Peyer's patch (tissue), 4 donors: ENCODE data around the gene MBD2. TPM values are rescaled to one million over a fixed set of nuclear protein-coding genes. Genes with fewer than 3 reads are reported as not detected.
"Not testable (repeated sequence)": the region's sequence is repeated elsewhere in the genome, so short reads cannot be mapped to it uniquely, and the experiment has no call there.

Experiments used
- DNase-seq, 3 donors: peaks; one replicate each; pipeline ENCODE4 v3.0.0-alpha.2; 2017 to 2019
- H3K27ac ChIP-seq, 4 donors: fragments of 200-600 bp; sonication (generic); one replicate each; pipeline ENCODE4 v1.5.1; 2016 to 2019
- H3K27me3 ChIP-seq, 2 donors: fragments of 200-600 bp; sonication (generic); one replicate each; pipeline ENCODE4 v1.5.1; 2019
- H3K36me3 ChIP-seq, 3 donors: fragments of 200-600 bp; sonication (generic); one replicate each; pipeline ENCODE4 v1.5.1; 2016 to 2019
- H3K4me1 ChIP-seq, 4 donors: fragments of 200-600 bp; sonication (generic); one replicate each; pipeline ENCODE4 v1.5.1; 2016 to 2019
- H3K4me3 ChIP-seq, 4 donors: fragments of 200-600 bp; sonication (generic); 1 replicate in 3 of 4; 2 replicates in 1 of 4; pipeline ENCODE4 v1.5.1; 2016 to 2019; ENCODE audit warnings: mild to moderate bottlenecking in 1 of 4
- H3K9me3 ChIP-seq, 4 donors: fragments of 200-600 bp; sonication (generic); one replicate each; pipeline ENCODE4 v1.5.1; 2016 to 2019; ENCODE audit warnings: mild to moderate bottlenecking in 1 of 4
- POLR2A ChIP-seq, 2 donors: fragments of 450-650 bp; IDR thresholded peaks; one replicate each; pipeline ENCODE4 v1.5.1; 2017; ENCODE audit warnings: antibody characterized with exemption in 2 of 2, mild to moderate bottlenecking in 2 of 2, moderate library complexity in 2 of 2
- total RNA-seq, 4 donors: library from RNA; depleted of rRNA; stranded (reverse); fragments of >200 nt; gene quantifications; one replicate each; pipeline ENCODE4 v1.1.0, GENCODE V29; 2016
- TF ChIP-seq, protein P1 (sequence below), 6 experiments: fragments of 450-650 bp in 4 of 6; fragments of 200-600 bp in 2 of 6; sonication (generic) in 1 of 6; IDR thresholded peaks; one replicate each; pipeline ENCODE4 v1.5.1; 2017 to 2019; ENCODE audit warnings: antibody characterized with exemption in 6 of 6, mild to moderate bottlenecking in 3 of 6, moderate library complexity in 1 of 6

The MBD2 gene
- total RNA-seq, 4 donors from 2014 or later: 27.5 to 44.6 (median 34.0) TPM

DNA sequence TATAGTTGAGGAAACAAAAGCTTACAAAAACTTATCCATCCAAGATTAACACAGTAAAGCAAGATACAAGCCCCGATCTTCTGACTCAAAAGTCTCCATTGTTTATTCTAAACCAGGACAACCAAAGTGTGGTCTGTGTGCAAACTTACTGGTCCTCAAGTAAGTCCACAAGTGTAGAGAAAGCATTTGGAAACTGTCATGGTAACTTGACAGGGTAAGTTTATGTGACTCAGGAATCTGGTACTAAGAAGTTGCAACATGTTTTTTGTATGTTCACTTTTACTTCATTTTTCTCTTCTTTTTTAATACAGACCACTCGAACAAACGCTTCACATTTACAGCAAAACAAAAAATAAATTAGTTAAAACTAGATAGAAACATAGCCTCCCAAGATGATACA is 9.4 kb downstream of the MBD2 start:
- no peak for DNase-seq
- TF ChIP-seq POLR2A (IDR thresholded peaks at IDR 0.05): no peak
- TF ChIP-seq, protein P1, sequence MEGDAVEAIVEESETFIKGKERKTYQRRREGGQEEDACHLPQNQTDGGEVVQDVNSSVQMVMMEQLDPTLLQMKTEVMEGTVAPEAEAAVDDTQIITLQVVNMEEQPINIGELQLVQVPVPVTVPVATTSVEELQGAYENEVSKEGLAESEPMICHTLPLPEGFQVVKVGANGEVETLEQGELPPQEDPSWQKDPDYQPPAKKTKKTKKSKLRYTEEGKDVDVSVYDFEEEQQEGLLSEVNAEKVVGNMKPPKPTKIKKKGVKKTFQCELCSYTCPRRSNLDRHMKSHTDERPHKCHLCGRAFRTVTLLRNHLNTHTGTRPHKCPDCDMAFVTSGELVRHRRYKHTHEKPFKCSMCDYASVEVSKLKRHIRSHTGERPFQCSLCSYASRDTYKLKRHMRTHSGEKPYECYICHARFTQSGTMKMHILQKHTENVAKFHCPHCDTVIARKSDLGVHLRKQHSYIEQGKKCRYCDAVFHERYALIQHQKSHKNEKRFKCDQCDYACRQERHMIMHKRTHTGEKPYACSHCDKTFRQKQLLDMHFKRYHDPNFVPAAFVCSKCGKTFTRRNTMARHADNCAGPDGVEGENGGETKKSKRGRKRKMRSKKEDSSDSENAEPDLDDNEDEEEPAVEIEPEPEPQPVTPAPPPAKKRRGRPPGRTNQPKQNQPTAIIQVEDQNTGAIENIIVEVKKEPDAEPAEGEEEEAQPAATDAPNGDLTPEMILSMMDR (IDR thresholded peaks at IDR 0.05): no peak

DNA sequence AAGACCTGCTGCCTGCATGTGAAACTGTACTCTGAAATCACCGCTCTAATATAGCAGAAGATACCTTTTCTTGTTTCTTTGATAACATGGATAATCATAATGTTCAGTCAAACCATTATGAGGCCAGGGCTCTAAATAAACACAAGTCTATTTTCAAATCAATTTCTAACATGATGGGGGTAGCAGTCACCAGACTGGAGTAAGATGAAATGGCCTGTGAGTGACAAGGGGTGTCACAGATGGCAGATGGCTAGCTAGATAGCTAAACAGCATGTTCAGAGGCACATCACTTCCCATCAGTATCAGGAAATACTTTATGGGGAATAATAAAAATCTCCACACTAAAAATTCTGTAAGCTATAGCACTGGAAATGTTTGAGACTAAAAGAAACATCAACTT is 14.0 kb downstream of the MBD2 start:
- Histone ChIP-seq H3K27me3 (no peaks in the 10 kb centered on the region), H3K36me3 (no peaks in the 10 kb centered on the region), H3K27ac (no peak overlapping the region), H3K9me3 (no peaks in the 10 kb centered on the region), H3K4me1 (peaks cover 0 to 16% (median 2%) of the 10 kb centered on the region in 4 donors), H3K4me3 (no peak overlapping the region)
- TF ChIP-seq POLR2A (IDR thresholded peaks at IDR 0.05): no peak
- DNase-seq: no peak

More for the DNA sequence above, 9.4 kb downstream of the MBD2 start:
- Histone ChIP-seq H3K4me1 (peaks cover 0 to 20% (median 5%) of the 10 kb centered on the region in 4 donors), H3K36me3 (no peaks in the 10 kb centered on the region), H3K27ac (no peak overlapping the region), H3K27me3 (no peaks in the 10 kb centered on the region), H3K4me3 (no peak overlapping the region), H3K9me3 (no peaks in the 10 kb centered on the region)

DNA sequence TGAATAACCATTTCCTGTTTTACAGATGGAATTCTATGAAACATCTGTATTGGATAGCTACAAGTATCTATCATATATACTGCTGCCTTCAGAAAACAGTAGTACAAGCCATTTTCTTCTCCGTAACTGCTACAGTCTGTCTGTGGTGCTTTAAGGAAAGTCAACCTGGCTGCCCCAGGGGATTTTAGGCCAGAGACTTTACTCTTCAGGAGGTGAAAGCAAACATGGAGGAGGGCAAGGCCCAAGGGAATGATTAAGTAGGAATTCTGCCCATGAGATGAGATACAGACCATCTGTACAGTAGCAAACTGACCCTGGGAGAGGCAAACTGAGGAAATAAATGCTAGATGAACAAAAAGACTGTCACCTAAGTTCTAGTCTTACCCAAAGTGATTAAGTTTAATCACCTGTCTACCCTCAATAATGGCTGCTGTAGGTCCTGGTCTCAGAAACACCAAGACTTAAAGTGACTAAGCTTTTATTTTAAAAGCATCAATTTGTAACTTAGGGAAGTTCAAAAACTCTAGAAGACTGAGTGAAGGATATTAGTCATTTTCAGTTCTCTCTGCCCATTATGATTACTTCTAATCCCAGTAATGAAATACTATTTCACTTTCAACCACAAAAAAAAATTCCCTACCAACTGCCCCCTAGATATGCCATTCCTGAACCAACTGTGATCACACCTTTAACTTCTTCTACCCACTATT is 14.8 kb downstream of the MBD2 start:
- no peak overlapping the region for H3K27ac ChIP-seq
- no peak for TF ChIP-seq POLR2A (IDR thresholded peaks at IDR 0.05)
- TF ChIP-seq, protein P1 (IDR thresholded peaks at IDR 0.05): no peak

DNA sequence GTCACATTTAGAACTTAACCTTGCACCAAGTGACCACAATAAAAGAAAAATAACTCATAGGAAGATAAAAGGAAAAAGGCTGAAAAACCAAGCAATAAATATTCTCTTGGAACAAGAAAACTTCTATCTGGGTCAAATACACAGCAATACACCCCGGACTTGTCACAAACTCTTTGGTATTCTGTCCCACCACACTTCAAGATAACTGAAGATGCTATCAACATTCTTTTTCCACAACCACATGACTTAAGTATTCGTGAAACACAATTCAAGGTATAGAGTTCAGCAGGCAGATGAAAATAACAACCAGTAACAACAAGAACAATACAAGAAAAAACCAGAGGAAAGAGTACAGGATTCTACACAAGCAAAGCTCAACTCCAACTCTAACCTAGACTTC is 18.0 kb downstream of the MBD2 start:
- no peak for DNase-seq
- TF ChIP-seq, protein P1 (IDR thresholded peaks at IDR 0.05): no peak
- no peak for TF ChIP-seq POLR2A (IDR thresholded peaks at IDR 0.05)
- Histone ChIP-seq H3K27me3 (no peaks in the 10 kb centered on the region), H3K4me1 (peaks cover 0 to 10% (median 0%) of the 10 kb centered on the region in 4 donors), H3K27ac (no peak overlapping the region), H3K9me3 (no peaks in the 10 kb centered on the region), H3K36me3 (peaks cover 0 to 35% (median 0%) of the 10 kb centered on the region in 3 donors), H3K4me3 (no peak overlapping the region)

More for the DNA sequence above, 14.8 kb downstream of the MBD2 start:
- Histone ChIP-seq H3K4me3 (no peak overlapping the region), H3K4me1 (peaks cover 0 to 16% (median 2%) of the 10 kb centered on the region in 4 donors), H3K9me3 (no peaks in the 10 kb centered on the region), H3K27me3 (no peaks in the 10 kb centered on the region), H3K36me3 (peaks cover 0 to 5% (median 0%) of the 10 kb centered on the region in 3 donors)
- DNase-seq: no peak

DNA sequence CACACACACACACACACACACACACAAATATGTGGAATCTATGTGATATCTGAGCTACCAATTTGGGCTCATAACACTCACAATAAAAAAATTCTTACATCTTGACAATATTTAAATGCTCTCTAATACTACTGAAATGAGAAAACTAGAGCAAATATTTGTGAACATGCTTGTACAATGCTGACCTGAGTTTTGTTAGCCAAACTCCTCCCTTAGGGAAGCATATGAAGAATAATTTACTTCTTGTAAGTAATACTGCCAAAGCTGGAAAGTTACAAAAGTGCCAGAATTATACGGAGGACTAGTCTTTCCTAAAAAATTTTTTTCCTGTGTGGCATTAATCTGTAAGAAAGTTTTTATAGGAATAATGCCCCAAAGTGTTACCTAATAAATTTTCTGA is 18.5 kb downstream of the MBD2 start:
- Histone ChIP-seq H3K9me3 (no peaks in the 10 kb centered on the region), H3K4me3 (no peak overlapping the region), H3K27ac (no peak overlapping the region), H3K4me1 (peaks cover 0 to 10% (median 0%) of the 10 kb centered on the region in 4 donors), H3K27me3 (no peaks in the 10 kb centered on the region), H3K36me3 (peaks cover 0 to 40% (median 0%) of the 10 kb centered on the region in 3 donors)
- no peak for TF ChIP-seq POLR2A (IDR thresholded peaks at IDR 0.05)
- TF ChIP-seq, protein P1 (IDR thresholded peaks at IDR 0.05): no peak
- DNase-seq: no peak

DNA sequence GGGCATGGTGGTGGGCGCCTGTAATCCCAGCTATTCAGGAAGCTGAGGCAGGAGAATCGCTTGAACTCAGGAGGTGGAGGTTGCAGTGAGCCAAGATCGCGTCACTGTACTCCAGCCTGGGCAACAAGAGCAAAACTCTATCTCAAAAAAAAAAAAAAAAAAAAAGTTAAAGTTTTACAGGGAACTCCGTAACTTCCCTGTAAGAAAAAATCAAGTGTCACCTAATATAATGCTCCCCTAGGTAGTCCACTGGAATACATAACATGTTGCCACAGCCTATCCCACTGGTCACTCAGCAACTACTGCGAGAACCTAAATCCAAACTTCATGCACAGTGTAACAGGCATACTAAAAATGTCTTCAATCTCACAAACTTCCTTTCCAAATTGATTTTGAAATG is 19.0 kb downstream of the MBD2 start:
- peaks cover 0 to 43% (median 0%) of the 10 kb centered on the region in 3 donors for H3K36me3 ChIP-seq
- DNase-seq, H3K27ac ChIP-seq, H3K4me3 ChIP-seq, H3K4me1 ChIP-seq, H3K9me3 ChIP-seq, H3K27me3 ChIP-seq: not testable (repeated sequence)
